Measurements from ENCODE around the gene LHFPL5. TPM values are rescaled to one million over a fixed set of nuclear protein-coding genes. Genes with fewer than 3 reads are reported as not detected.

Gene LHFPL5
- total and polyA plus RNA-seq, 2 donors (not counting 1 experiment from before 2014, with no cell fraction given), result not detected

- Histone ChIP-seq H3K4me2 (replicated peaks; ENCODE audit: low read depth, low read length, poor library complexity, severe bottlenecking) (no peak overlapping the region), H3K4me3 (ENCODE audit: control extremely low read depth in 1 of 5, extremely low read depth in 1 of 5, insufficient read depth in 1 of 5, low read depth in 2 of 5, low read length in 4 of 5) (no peak overlapping the region), H3K9ac (ENCODE audit: low read length) (no peak overlapping the region), H3K4me1 (ENCODE audit: control insufficient read depth in 2 of 2, insufficient read depth in 2 of 2, low read length in 2 of 2) (peaks cover 0 to 5% of the 10 kb centered on the region in 2 donors), H3K27ac (ENCODE audit: low read length in 2 of 2) (no peak overlapping the region), H2AFZ (ENCODE audit: insufficient read depth, low read depth, low read length, poor library complexity, severe bottlenecking) (no peak overlapping the region), H3K79me2 (ENCODE audit: control insufficient read depth, insufficient read depth, low read length) (no peaks in the 10 kb centered on the region), H3K9me3 (ENCODE audit: control extremely low read depth in 1 of 3, control insufficient read depth in 2 of 3, insufficient read depth in 1 of 3, low read length in 2 of 3) (peaks cover 0 to 18% (median 0%) of the 10 kb centered on the region in 3 donors), H3K36me3 (replicated peaks in 1 of 2; ENCODE audit: control extremely low read depth in 1 of 2, control insufficient read depth in 1 of 2, extremely low read depth in 1 of 2, insufficient read depth in 2 of 2, low read length in 1 of 2) (no peaks in the 10 kb centered on the region), H4K20me1 (ENCODE audit: control insufficient read depth, insufficient read depth, low read length, poor library complexity, severe bottlenecking) (no peaks in the 10 kb centered on the region), H3K27me3 (replicated peaks in 1 of 4; ENCODE audit: control extremely low read depth in 1 of 4, control insufficient read depth in 3 of 4, insufficient read depth in 4 of 4, low read length in 3 of 4) (peaks cover 0 to 31% (median 1%) of the 10 kb centered on the region in 4 experiments)
- Mint-ChIP-seq H3K27ac (no peak overlapping the region), H3K27me3 (peaks cover 36% of the 10 kb centered on the region), H3K4me1 (peaks cover 4% of the 10 kb centered on the region), H3K4me3 (no peak overlapping the region), H3K9me3 (ENCODE audit: insufficient read depth) (no peaks in the 10 kb centered on the region)
- TF ChIP-seq CTCF (IDR thresholded peaks at IDR 0.05) (no peak), EZH2 (IDR thresholded peaks at IDR 0.05; ENCODE audit: borderline replicate concordance, insufficient read depth, low read depth, low read length, poor library complexity, severe bottlenecking) (no peak)
- ChIA-PET CTCF (no interaction called here), POLR2A (no interaction called here)
- DNase-seq (no peak), ATAC-seq (ENCODE audit: low read depth) (no peak)
- WGBS (ENCODE audit: insufficient coverage), result no CpG with 5 or more reads among the region's 3 CpGs
- intact Hi-C loops (cut with micrococcal nuclease), result no loop called here
Measured at GRCh38 chr6:35808688-35809087, 3.5 kb downstream of the LHFPL5 start.

- intact Hi-C loops (cut with micrococcal nuclease), result no loop called here
- no peaks in the 10 kb centered on the region for H4K20me1 ChIP-seq (ENCODE audit: control insufficient read depth, insufficient read depth, low read length, poor library complexity, severe bottlenecking)
- H3K4me3 ChIP-seq (ENCODE audit: control extremely low read depth in 1 of 5, extremely low read depth in 1 of 5, insufficient read depth in 1 of 5, low read depth in 2 of 5, low read length in 4 of 5), result no peak overlapping the region
- H3K9me3 Mint-ChIP-seq (ENCODE audit: insufficient read depth), result no peaks in the 10 kb centered on the region
- H3K9me3 ChIP-seq (ENCODE audit: control extremely low read depth in 1 of 3, control insufficient read depth in 2 of 3, insufficient read depth in 1 of 3, low read length in 2 of 3), result peaks cover 0 to 19% (median 0%) of the 10 kb centered on the region in 3 donors
- CTCF ChIA-PET, result no interaction called here
- no peak for TF ChIP-seq CTCF (IDR thresholded peaks at IDR 0.05)
- no peak for TF ChIP-seq EZH2 (IDR thresholded peaks at IDR 0.05; ENCODE audit: borderline replicate concordance, insufficient read depth, low read depth, low read length, poor library complexity, severe bottlenecking)
- H3K4me3 Mint-ChIP-seq, result no peak overlapping the region
- WGBS (ENCODE audit: insufficient coverage), result 100% methylated on average over 1 of the region's 5 CpGs
- no peaks in the 10 kb centered on the region for H3K79me2 ChIP-seq (ENCODE audit: control insufficient read depth, insufficient read depth, low read length)
- H3K27me3 ChIP-seq (replicated peaks in 1 of 4; ENCODE audit: control extremely low read depth in 1 of 4, control insufficient read depth in 3 of 4, insufficient read depth in 4 of 4, low read length in 3 of 4), result peaks cover 0 to 34% (median 1%) of the 10 kb centered on the region in 4 experiments
- no peak overlapping the region for H3K9ac ChIP-seq (ENCODE audit: low read length)
- H3K36me3 ChIP-seq (replicated peaks in 1 of 2; ENCODE audit: control extremely low read depth in 1 of 2, control insufficient read depth in 1 of 2, extremely low read depth in 1 of 2, insufficient read depth in 2 of 2, low read length in 1 of 2), result no peaks in the 10 kb centered on the region
- DNase-seq (no peak), ATAC-seq (ENCODE audit: low read depth) (no peak)
- H3K4me1 ChIP-seq (ENCODE audit: control insufficient read depth in 2 of 2, insufficient read depth in 2 of 2, low read length in 2 of 2), result peaks cover 0 to 5% of the 10 kb centered on the region in 2 donors
- H3K27ac ChIP-seq (ENCODE audit: low read length in 2 of 2), result no peak overlapping the region
- peaks cover 34% of the 10 kb centered on the region for H3K27me3 Mint-ChIP-seq
- POLR2A ChIA-PET, result no interaction called here
- H2AFZ ChIP-seq (ENCODE audit: insufficient read depth, low read depth, low read length, poor library complexity, severe bottlenecking), result no peak overlapping the region
- no peak overlapping the region for H3K4me2 ChIP-seq (replicated peaks; ENCODE audit: low read depth, low read length, poor library complexity, severe bottlenecking)
- no peak overlapping the region for H3K27ac Mint-ChIP-seq
- H3K4me1 Mint-ChIP-seq, result peaks cover 3% of the 10 kb centered on the region
Measured at GRCh38 chr6:35809809-35810208, 4.7 kb downstream of the LHFPL5 start.

Measured in B cell (primary cell).